GM19397 (cell line): Measurements from ENCODE around the gene LTA.
A peak's percentile ranks its signal among the peaks of the same experiment; 100 is the strongest.
"Not testable (repeated sequence)": the region's sequence is repeated elsewhere in the genome, so short reads cannot be mapped to it uniquely, and the experiment has no call there.

Source experiments
- ATAC-seq: cut with Tn5 transposase; IDR thresholded peaks from one replicate; pipeline ENCODE4 v1.9.1; 2021; ENCODE audit warnings: mild to moderate bottlenecking, moderate library complexity; ENCODE audit not compliant: unreplicated experiment

LTA gene

DNA sequence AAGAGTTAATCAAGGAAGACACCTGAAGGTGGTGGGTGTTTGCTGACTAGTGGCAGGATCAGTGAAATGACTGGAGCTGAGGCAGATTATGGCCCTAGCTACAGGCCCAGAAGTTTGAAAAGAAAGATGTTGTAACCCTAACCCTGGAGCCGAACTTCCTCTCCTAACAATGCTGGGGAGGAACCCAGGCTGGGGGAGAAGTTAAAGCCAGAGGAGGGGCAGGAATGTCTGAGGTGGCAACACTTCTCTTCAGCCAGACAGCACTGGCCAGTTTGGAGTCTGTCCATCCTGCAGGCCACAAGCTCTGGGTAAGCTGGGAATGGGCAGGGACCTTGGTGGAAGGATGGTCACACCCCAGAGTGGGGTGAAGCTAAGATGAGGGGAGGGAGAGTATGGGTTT lies 13.9 kb downstream of the LTA start, which contains the start of gene LST1:
Gene LST1 (plus strand): TSS at position 270 of the 400 bp plus-strand sequence. CDS start 1,023 bp downstream, outside the sequence.
- no peak for ATAC-seq

DNA sequence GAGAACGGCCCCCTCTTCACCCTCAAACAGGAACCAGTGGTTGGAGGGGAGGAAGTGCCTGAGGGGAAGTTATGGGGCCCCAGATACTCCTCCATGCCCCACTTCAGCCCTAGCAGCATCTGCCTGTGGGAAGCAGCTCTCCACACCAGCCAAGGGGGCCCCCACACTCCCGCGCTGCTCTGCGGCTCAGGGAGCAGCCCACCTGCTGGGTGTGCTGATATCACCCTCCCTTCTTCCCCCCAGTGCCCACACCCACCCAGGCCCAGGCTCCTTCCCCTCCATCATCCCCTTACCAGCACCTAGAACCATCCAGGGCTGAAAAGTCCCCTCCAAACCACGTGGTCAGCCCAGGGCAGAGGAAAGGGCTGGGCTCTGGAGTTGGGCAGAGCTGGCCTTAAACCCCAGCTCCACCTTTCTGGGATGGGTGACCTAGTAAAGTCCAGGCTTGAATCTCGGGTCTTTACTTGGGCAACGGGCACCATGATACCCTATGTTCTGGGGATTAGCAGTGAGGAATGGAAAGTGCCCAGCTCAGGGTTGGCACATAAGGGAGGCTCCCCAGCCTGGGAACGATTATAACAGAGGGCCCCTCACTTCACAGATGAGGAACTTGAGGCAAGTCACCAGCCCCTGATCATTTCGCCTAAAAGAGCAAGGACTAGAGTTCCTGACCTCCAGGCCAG lies 14.7 kb downstream of the LTA start:
- no peak for ATAC-seq

DNA sequence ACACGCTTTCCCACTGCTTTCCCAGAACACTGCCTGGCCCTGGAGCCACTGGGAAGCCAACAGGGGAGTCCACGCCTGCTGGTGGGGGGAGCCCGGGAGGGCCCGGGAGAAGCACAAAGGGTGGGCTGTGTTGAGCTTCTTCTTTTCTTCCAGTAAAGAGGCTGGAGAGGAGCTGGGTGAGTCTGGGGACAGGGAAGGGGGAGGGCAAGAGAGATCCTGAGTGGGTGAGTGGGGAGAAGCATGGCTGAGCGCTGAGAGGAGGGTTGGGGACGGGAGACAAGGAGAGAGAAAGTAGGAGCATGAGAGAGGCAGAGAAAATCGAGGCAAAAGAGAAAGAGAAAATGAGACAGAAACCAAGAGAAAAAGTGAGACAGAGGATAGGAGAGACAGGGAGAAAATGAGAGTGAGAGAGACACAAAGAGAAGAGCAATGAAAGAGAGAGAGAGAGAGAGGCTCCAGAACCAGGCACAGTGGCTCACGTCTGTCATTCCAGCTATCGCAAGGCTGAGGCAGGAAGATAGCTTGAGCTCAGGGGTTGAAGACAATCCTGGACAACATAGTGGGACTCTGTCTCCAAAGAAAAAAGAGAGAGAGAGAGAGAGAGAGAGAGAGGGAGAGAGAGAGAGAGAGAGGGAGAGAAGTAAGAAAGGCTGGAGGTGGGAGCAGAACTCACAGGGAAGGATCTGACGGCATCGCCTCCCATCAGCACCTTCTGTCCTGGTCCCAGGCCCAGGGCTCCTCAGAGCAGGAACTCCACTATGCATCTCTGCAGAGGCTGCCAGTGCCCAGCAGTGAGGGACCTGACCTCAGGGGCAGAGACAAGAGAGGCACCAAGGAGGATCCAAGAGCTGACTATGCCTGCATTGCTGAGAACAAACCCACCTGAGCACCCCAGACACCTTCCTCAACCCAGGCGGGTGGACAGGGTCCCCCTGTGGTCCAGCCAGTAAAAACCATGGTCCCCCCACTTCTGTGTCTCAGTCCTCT lies 16.0 kb downstream of the LTA start:
- ATAC-seq, result no peak

DNA sequence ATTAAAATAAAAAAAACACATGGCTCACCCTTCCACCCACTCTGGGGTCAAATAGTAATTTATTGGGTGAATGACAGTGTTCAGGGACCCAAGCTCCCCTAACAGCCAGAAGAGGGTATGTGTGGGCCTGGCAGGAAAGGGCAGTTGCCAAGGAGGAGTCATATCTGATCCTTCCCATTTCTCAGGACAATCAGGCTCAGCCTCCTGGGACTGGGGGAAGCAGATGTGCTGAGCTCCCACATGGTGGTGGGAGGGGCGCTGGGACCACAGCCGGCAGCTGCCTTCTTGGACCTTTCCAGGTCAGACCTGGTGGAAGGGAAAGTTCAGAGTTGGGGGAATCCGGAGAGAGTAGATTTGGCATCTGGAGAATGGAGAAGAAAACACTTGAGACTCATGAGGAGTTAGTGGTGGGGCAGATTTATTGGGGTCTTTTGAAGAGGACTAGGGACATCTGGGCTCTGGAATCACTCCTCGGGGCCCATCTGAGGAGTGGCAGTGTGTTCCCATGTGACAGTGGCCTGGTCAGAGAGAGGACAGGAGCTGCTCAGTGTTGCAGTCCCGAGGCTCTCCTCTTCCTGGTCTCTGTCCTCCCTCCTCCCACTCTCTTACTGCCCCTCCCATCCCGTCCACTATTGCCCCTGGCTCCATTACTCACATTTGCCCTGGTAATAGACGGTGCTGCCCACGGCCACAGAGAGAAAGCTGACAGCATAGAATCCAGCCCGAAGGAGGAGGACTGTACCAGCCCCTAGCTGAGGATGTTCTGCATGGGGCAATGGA lies 17.0 kb downstream of the LTA start:
- no peak for ATAC-seq

DNA sequence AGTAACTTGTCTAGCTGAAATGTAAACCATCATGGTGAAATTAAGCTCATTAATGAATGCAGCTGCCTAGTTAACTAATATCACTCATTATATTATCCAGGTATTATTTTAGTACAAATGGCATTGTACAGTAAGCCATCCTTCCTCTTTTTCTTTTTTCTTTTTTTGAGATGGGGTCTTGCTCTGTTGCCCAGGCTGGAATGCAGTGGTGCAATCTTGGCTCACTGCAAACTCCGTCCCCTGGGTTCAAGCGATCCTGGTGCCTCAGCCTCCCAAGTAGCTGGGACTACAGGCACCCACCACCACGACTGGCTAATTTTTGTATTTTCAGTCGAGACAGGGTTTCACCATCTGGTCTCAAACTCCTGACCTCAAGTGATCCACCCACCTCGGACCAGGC lies 18.6 kb downstream of the LTA start:
- not testable (repeated sequence) for ATAC-seq

DNA sequence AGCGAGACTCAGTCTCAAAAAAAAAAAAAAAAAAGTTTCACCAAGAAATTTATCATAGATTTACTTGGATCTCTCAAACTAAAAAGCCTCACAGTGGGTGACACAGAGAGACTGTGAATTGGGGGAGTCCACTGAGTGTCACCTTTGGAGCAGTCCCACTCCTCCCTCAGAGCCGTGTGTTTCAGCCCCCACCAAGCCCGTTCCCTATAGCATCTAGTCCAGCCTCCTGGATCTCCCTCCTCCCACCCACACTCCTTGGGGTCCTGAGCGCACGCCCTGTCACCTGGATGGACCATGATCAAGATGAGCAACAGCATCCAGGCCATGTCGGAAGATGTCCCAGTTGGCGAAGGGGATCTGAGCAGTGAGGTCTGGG lies 20.3 kb downstream of the LTA start:
- ATAC-seq, result no peak

DNA sequence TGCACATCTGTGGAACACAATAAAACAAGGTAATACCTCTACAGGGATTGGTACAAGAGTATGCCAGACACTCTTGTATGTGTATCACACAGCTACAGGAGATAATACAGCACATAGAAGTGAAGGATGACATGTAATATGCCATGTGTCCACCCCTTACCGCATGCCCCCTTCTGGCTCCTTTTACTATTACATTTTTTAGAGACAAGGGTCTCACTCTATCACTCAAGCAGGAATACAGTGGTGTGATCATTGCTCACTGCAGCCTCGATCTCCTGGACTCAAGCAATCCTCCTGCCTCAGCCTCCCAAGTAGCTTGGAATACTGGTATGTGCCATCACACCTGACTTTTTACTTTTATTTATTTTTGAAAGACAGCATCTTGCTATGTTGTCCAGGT lies 24.9 kb downstream of the LTA start:
- no peak for ATAC-seq

DNA sequence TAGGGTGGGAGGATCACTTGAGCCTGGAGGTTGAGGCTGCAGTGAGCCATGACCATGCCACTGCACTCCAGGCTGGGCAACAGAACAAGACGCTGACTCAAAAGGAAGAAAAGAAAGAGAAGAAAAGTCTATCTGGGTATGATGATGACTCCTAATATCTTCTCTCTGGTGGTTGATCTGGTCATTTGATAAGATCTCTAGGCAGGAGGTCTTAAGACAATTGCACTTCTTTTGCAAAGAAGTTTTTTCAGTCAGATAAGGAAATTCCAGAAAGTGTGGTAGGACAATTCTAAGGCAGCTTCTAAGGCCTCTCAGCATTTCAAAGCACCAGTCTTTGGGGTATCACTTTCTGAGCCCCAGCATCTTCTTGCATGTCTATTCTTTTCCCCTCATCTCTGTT lies 35.2 kb downstream of the LTA start:
- ATAC-seq, result no peak

DNA sequence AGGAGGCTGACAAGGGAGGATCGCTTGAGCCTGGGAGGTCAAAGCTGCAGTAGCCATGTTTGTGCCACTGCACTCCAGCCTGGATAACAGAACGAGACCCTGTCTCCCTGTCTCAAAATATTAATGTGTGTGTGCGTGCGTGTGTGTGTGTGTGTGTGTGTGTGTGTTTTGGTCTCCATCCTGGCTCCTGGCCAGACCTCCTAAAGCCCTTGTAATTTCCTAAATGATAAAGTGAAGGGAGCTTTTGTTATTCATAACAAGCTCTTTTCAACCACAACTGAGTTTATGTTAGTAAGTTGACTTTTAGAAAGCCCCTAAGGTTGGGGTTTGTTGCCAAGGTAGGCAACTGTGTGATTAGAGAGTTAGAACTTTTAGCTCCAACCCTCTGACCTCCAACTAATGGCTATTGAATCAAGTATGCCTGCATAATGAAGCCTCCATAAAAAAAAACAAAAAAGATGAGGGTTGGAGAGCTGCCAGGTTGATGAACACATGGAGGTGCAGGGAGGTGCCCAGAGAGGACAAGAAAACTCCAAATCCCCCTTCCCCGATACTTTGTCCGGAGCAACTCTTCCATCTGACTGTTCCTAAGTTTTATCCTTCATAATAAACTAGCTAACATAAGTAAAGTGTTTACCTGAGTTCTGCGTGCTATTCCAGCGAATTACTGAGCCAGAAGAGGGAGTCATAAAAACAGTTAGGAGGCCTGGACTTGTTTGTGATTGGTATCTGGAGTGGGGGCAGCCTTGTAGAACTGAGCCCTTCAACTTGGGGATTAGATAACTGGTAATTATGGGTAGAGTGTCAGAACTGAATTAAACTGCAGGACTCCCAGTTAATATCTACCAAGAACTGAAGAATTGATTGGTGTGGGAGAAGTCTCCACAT lies 37.7 kb downstream of the LTA start:
- ATAC-seq, result no peak

DNA sequence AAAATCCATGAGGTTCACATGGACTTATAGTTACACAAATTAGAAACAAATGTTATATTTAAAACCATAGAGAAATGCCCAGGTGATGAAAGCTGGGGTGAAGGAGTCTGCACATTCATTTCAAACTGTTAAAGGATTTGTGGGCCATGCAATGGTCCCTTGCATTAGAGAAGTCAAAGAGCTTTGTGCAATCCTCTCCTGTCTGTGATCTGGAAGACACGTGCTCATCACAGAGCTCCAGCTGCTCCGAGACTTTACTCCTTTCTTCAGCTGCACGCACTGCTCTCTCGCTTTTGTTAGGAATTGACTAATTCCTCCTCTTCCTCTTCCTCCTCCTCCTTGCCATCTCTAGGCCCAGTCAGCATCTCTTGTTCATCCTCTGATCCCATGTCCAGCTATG lies 38.9 kb downstream of the LTA start:
- ATAC-seq, result no peak

DNA sequence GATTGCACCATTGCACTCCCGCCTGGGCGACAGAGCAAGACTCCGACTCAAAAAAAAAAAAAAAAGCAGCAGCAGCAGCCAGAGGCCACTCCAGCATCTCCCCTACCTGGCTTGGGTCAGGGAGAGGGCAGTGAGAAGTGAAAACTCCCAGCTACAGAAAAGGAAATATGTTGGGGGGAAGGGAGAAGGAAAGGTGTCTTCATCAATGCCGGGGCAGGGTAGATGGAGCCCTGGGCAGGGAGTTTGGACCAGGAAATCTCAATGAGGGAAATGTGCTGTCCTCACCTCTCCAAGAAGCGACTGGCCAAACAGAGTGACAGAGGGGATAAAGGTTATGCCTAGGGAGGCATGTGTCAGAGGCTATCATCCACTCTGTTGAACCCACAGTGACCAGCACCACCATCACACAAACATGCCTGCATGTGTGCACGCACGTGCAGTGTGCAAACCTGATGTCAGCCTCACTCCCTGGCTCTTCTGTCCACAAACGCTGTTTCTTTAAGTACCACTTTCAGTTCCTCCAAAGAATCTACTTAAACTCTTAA lies 42.1 kb downstream of the LTA start:
- ATAC-seq, result no peak

DNA sequence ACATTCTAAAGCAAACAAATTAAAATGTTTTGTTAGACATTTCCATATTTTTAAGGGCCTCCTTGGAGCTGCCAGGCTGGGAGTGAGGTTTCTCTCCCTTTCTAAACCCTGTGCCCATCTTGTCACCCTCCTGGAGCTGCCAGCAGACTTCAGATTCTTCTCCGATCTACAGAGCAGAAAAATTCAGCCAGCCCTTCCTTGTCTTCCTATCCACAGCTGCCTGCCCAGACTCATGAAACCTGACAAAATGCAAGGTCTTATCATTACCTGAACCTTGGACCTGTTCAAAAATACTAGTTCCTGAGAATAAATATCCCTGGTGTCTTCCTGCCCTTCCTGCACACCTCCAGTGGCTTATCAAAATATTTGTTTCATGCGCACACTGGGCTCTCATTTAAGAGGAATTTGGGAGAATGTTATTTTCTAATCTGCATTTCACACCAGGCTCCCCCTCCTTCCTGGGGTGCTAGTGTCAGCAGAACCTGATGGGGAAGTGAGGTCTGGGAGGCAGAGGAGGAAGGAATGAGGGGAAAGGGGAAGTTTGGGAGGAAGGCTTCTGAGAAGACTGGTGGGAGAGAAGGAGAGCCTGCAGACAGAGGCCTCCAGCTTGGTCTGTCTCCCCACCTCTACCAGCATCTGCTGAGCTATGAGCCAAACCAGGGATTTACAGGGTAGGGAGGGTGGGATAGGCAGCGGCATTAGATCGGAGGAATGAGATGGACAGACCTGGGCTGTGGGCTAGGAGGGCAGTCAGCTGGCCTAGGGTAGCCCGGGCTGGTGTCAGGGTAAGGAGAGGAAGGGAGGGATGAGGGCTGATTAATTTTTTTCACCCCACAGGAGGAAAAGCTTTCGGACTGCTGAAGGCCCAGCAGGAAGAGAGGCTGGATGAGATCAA lies 42.8 kb downstream of the LTA start, which contains the start of gene AIF1:
Gene AIF1 (plus strand): TSS at position 551 of the 895 bp plus-strand sequence. CDS start 96 bp downstream, at position 647.
- no peak for ATAC-seq

DNA sequence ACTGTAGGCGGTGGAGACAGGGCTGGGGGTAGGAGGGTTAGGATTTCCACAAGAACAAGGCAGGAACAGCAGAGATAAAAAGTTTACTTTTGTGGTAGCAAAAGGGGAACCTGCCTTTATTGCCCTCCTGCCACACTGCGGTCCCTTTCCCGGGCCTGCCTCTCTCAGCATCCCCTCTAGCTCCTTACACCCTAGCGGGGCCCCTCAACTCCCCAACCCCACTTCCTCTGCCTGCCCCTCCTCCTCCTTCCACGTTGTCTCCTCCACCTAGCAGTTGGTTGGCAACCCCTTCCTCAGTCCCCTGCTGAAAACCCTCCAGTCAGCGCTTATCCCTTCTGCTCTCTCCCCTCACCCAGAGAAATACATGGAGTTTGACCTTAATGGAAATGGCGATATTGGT lies 43.7 kb downstream of the LTA start:
- ATAC-seq, result no peak

DNA sequence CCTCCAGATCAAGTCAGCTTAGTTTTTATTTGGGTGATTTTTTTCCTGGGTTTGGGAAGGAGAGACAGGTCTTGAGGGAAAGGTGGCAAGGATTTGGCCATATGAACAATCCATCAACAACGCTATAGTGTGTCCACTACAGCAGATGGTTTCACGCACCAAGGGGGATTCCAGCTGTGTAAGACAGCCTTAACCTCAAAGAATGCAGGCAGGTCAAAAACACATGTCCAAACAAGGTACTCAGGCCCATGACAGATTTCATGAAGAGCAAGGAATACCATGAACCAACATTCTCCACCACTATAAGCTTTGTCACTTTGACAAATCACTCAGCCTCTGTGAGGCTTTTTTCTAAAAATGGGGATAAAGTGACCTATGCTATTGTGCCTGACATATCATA lies 44.9 kb downstream of the LTA start:
- no peak for ATAC-seq

DNA sequence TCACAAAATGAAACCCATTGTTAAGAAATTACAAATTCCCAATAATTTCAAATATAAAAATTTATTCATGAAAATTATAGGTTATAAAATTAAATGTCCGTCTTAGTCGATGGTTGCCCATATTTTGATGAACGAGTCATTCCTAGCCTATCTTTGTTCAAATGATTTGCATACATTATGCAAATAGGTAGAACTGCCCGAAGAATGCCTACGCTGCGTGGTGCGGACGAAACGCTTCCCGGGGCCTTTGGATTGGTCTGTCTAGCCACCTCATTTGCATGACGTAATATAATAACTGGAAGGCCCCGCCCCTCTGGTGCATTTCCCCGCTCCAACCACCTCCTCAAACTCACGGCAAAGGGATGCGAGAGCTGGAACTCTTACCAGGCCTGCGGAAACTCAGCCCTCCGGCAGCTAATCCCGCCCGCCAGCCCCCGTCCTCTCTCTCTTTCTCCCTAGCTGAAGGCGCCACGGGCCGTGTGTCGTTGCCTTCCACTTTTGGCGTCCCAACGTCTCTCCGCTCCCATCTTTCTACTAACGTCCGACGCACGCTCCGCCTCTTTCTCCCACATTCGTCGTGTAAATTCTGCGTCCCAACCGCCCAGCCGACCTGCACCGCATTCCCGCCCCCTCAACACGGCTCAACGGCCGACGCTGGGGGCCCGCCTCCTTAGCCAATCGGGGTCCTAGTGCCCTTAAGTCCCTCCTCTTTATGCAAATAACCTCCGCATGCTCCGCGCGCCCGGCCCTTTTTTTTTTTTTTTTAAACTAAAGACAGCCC lies 47.9 kb downstream of the LTA start:
- ATAC-seq, result peak; percentile 81

DNA sequence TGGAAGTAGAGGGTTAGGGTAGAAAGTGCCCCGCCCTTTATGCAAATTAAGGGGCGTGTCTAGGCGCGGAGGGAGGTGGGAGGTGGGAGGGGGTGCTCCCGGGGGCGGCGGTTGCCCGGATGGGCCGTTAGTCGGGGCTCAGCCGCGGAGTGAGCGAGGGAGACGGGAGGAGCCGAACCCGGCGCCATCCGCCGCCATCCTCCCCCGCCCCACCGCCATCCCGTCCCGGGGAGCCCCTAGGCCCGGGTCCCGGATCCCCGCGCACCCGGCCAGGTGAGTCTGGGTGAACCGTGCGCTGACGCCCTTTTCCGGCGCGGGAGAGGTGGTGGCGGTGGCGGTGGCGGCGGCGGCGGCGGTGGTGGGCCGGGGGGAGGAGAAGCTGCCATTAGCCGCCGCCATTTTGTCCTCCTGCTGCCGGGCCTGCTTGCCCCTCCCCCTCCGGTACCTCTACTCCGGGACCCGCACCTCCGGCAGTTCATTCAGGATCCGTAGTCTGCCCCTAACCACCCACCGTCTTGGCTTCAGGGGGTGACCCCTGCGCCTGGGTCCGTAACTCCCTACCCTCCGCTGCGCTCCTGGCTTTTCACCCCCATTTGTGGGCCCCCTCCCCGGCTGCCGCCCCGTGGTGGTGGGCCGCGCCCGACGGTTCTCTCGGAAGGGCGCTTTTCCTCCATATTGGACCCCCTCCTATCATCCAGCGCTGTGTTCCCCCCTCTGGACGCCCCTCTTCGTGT lies 48.7 kb downstream of the LTA start, which contains the start of gene PRRC2A:
Gene PRRC2A (plus strand): TSS at position 130 of the 734 bp plus-strand sequence. CDS start 2,075 bp downstream, outside the sequence.
- peak; percentile 62 for ATAC-seq

DNA sequence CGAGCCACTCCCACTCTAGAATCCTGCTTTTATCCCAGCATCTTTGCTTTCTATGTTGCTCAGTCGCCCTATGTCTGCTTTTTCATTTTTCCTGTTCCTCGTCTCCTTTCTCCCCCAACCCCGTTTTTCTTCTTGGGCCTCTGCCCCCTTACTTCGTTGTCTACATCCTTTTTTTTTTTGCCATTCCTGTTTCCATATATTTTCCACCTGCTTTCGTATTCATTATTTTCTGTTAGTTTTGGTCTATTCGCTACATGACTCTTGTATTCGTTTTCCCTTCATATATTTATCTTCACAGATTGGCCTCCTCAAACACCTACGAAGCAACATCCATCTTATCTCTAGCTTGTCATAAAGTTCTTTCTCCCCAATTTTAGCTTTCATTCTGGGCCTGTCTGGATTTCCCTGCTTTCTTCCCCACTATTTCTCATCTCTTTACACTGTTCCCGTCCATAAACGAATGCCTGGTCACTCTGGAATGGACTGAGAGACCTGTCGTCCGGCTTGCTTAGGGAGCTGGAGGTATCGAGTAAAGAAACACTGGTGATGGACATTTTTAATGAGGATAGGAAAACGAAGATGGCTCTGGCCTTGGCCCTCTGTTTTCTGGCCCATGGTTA lies 49.3 kb downstream of the LTA start:
- no peak for ATAC-seq
